Sigmoid colon (tissue), 4 donors: ENCODE data around the gene PGAP6.
"Not testable (repeated sequence)": the region's sequence is repeated elsewhere in the genome, so short reads cannot be mapped to it uniquely, and the experiment has no call there.

Experiments
- CTCF ChIP-seq, 4 experiments: fragments of 450-650 bp in 3 of 4; fragments of 200-600 bp in 1 of 4; IDR thresholded peaks; one replicate each; pipeline ENCODE4 v1.5.1; 2016 to 2019; ENCODE audit warnings: antibody characterized with exemption in 4 of 4, mild to moderate bottlenecking in 3 of 4, moderate library complexity in 2 of 4
- EP300 ChIP-seq, 4 donors: sonication (generic); formaldehyde crosslinking; IDR thresholded peaks; one replicate each; pipeline ENCODE4 v1.6.1; 2017; ENCODE audit warnings: antibody characterized with exemption in 4 of 4
- POLR2A ChIP-seq, 2 donors: fragments of 450-650 bp; IDR thresholded peaks; one replicate each; pipeline ENCODE4 v1.6.1; 2016; ENCODE audit warnings: antibody characterized with exemption in 2 of 2, mild to moderate bottlenecking in 2 of 2, moderate library complexity in 2 of 2
- POLR2AphosphoS5 ChIP-seq, 4 donors: sonication (generic); formaldehyde crosslinking; IDR thresholded peaks; one replicate each; pipeline ENCODE4 v1.6.1; 2017; ENCODE audit warnings: antibody characterized with exemption in 4 of 4

GRCh38 chr16:341974-342336, 39.8 kb downstream of the PGAP6 start:
- TF ChIP-seq CTCF, POLR2A, EP300, POLR2AphosphoS5 (IDR thresholded peaks at IDR 0.05): not testable (repeated sequence)
